H1 (cell line): ENCODE measurements around the gene CTDSP1. TPM values are rescaled to one million over a fixed set of nuclear protein-coding genes. Genes with fewer than 3 reads are reported as not detected.

Experiments used
- CEBPB ChIP-seq: IDR thresholded peaks from 2 replicates; pipeline ENCODE4 v1.6.1; 2012; ENCODE audit warnings: low read depth, low read length
- EZH2 ChIP-seq: fragments of 200-600 bp; sonication (generic); IDR thresholded peaks from 2 replicates; pipeline ENCODE4 v1.7.1; 2012; ENCODE audit warnings: low read depth, mild to moderate bottlenecking, moderate library complexity, low read length, inconsistent platforms; ENCODE audit not compliant: severe bottlenecking
- SAP30 ChIP-seq: fragments of 300-600 bp; sonication (generic); IDR thresholded peaks from 2 replicates; pipeline ENCODE4 v1.7.1; 2012; ENCODE audit warnings: low read length, moderate library complexity, mild to moderate bottlenecking, inconsistent platforms; ENCODE audit not compliant: insufficient read depth, insufficient replicate concordance
- USF2 ChIP-seq: IDR thresholded peaks from 2 replicates; pipeline ENCODE4 v1.6.1; 2011; ENCODE audit warnings: low read length, improper control_type of control experiment
- polyA plus RNA-seq, 7 experiments: library from polyadenylated mRNA; depleted of rRNA in 3 of 7; stranded (reverse) in 5 of 7; unstranded in 2 of 7; fragments of >200 nt in 5 of 7; fragments of 200-250 nt in 2 of 7; gene quantifications; 1 replicate in 5 of 7; 2 replicates in 1 of 7; 4 replicates in 1 of 7; pipeline versions ENCODE4 v1.2.1 to v1.2.3, GENCODE V29; 2011 to 2013; ENCODE audit warnings: missing spikeins in 2 of 7, mixed read lengths in 2 of 7
- total RNA-seq: library from RNA; stranded (reverse); fragmentation: NEBNext Ultra II Directional; extraction: Animal tissue kit (Norgen Biotek cat#: 25700); gene quantifications from 2 replicates; pipeline ENCODE4 v1.2.1, GENCODE V29; 2021

CTDSP1 gene
- total and polyA plus RNA-seq, 2 of the 8 experiments (the other 6 are each of a cell fraction or from before 2014, with no cell fraction given): 20.3 to 35.2 TPM

- TF ChIP-seq USF2 (no peak), CEBPB (no peak), SAP30 (no peak), EZH2 (no peak)
Observed at GRCh38 chr2:218362606-218363005, 37.1 kb upstream of the CTDSP1 start (continued).
